HG02571 (cell line): ENCODE measurements around the gene TEX2.
A peak's percentile ranks its signal among the peaks of the same experiment; 100 is the strongest.

ENCODE experiments used
- ATAC-seq: cut with Tn5 transposase; IDR thresholded peaks from one replicate; pipeline ENCODE4 v1.9.1; 2021; ENCODE audit warnings: mild to moderate bottlenecking, moderate library complexity; ENCODE audit not compliant: unreplicated experiment

TEX2 gene

DNA sequence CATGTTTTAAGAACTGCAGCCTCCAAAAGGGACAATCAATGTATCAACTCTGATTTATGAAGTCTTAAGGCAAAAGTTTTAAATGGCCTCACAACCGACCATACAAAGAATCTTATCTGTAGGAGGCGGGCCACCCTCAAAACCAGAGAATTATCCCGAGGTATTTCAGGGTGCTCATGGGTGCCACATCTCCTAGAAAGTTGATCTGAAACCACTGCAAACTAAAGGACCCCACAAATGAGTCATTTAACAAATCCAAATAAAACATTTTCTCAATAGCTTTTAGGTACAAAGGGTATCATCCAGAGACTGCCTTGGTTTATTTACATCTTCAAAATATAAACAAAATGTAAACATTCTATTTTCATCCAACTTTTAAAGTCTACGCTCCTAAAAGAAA, 139.9 kb downstream of the TEX2 start:
- no peak for ATAC-seq

GRCh38 chr17:64120972-64121786, 141.9 kb downstream of the TEX2 start:
- peak; percentile 69 for ATAC-seq

DNA sequence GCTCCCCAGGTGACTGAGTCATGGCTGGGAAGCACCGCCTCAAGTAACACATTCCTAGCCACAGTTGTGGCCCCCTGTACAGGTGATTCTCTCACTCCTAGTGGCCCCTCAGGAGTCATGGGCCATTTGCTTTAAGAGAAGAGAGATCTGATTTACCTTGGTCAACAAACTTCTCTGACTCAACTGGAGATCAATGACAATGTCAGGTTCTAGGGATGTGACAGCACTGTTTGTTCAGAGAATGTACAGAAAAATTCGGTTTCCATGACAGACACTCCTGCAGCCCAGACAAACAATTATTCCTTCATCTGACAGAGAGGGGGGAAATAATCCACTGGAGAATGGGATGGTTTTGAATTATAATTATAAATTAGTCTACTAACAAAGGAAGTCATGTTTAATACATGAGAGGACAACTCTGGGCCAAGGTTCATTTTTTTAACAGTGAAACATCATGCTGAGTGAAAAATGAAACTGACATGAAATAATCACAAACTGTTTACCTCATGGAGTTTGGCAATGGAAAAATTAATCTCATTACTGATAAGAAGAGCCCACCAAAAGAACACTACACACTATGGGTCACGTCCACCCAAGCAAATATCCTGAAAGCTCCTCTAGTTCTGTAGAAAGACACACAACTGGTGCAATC, 142.8 kb downstream of the TEX2 start:
- ATAC-seq: no peak

DNA sequence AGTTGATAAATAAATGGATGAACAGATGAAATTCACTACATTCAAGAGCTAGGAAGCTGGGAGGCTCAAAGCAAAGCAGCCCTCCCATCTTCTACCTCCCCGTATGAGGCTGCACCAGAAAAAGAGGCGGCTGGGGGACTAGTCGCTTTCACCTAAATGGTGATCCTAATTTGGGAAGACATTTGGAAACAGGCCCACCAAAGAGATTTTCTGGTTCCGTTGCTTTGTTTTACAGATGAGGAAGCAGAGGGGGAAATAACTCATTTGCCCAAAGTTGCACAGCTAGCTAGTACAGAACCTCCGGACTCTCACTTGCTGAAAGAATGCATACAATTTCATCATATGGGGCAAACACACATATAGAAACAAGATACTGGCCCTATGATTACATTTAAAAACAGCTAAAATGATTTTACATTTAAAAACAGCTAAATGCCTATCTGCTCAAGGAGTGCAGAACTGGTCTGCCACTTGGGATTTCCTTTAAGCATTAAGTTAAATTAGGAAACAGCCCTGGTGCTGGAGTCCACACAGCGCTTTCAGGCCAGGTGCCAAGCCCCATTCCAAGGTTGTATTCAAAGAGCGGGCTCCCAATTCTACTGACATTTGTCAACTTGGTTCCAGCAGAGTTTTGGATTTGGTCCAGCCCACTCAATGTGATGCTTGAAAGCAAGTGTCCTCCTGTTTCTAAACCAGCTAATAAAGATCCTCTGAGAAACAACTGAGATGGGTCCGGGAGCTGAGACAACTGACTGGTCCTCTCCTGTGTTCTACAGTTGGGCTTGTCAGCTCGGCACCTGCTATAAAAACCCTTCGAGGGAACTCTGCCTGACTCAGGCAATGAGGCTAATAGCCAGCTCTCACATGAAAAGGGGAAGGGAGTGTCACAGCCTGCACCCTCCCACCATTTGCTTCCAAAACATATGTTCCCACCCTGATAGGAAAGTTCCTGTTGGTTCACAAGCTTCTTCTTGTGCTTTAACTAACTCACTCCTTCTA, 144.8 kb downstream of the TEX2 start:
- ATAC-seq: no peak

GRCh38 chr17:64115822-64116534, 147.1 kb downstream of the TEX2 start:
- no peak for ATAC-seq

DNA sequence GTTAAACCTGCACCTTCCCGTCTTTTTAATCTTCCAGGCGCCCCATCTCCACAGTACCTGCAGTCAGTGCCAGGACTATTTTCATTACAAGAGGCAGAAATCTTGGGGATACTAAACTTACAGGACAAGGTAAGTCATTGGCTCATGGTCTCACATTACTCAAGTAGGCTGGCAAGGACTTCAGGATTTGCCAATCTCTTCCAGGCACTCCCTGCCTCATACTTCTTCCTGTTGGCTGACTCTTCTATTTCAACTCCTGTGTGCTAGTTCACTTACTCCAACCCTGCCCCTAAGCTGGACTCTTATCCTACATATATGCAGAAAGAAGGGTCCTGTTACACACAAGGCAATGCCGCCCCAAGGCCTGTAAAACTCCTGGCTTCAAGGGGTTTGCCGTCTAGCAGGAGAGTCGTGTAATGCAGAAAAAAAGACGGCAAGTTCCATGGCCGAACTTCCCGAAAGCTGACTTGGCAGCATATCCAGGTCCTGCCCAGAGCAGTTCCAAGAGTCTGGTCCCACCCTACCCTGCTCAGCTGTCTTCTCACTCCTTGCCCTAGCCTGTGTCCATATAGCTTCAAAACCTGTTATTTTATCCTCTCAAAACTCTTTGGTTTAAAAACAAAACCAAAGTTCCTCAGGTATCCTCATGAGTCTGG, 147.9 kb downstream of the TEX2 start:
- no peak for ATAC-seq

DNA sequence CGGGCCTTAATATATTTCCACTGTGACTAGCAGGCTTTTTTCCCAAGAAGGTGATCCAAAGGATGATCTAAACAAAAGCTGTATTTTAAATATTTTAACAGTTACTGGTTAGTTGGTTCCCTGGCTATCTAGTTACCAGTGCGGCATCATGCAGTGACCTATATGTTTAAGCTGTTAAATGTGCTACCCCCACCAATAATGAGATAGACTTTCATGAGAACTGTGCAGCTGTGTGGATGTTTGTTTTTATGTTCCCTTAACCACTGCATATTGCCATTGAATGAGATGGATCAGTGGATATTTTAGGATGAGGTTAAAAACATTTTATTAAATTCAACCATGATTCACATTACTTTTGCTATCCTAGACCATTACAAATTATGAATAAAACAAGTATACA, 150.1 kb downstream of the TEX2 start:
- no peak for ATAC-seq

DNA sequence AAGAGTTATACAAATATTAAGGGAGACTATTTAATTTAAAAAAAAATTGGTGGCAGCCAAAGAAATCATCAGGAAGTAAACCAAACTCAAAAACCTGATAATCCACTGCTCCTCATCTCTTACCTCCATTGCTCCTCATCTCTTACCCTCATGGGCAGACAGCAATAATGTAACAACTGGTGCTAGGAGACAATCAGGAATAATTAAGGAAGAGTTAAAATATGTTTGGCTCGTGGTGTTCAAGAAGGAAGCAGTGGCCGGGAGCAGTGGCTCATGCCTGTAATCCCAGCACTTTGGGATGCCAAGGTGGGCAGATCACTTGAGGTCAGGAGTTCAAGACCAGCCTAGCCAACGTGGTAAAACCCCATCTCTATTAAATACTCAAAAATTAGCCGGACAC, 151.2 kb downstream of the TEX2 start:
- no peak for ATAC-seq

DNA sequence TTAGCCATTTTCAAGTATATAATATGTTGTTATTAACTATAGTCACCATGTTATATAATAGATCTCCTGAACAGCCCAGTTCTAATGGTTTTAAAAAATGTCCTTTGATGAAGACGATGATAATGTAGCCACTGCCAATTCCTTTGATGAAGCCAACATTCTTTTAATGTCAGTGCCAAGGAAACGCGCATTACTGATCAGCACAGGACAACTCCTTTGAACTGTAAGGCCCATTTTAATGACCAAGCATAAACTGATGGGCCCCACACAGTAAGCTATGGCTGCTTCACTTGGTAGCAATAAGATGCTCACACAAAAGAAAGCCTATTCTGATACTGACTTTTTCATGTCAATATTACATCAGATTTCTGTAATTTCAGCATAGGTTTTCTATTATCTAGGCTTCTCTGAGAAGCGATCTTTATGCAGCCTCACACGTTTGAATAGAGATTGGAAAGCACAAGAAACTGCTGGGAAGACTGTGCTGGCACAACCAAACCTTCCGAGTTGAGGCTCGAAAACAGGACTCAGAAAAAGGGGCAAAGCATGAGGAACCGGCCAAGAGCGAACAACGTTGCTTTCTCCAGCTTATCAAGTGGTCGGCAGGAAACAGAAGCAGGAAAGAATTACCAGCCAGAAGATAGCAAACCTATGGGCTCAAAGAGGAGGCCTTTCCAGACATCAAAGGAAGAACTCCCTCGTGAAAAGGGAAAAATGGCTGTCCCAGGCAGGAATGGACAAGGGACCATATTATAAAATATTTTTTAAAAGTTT, 152.5 kb downstream of the TEX2 start:
- ATAC-seq: no peak

DNA sequence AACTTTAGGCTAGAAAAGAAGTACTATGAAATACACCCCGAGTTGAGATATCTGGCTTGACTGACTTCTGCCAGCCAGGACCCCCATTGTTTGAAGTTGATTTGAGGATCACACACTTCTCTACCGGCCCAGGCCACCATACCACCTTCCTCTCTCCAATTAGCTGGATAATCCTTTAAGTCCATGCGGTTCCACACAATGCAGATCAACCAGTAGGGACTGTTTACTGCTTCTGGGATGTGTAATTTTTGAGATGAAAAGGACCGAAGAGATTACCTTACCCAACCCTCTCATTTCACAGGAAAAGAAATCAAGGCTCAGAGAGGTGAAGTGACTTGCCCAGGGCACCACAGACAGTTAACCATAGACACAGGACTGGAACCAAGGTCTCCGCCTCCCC, 153.7 kb downstream of the TEX2 start:
- no peak for ATAC-seq

GRCh38 chr17:64107500-64108236, 155.4 kb downstream of the TEX2 start:
- no peak for ATAC-seq

GRCh38 chr17:64106918-64107317, 156.1 kb downstream of the TEX2 start:
- ATAC-seq: no peak

- ATAC-seq: no peak
Measured at GRCh38 chr17:64103391-64104364, 159.4 kb downstream of the TEX2 start.

- ATAC-seq: no peak
Measured at GRCh38 chr17:64102627-64103390, 160.3 kb downstream of the TEX2 start.

GRCh38 chr17:64099543-64099942, 163.5 kb downstream of the TEX2 start:
- ATAC-seq: no peak
